ENCODE results near the gene LILRB4.
"Not testable (repeated sequence)": the region's sequence is repeated elsewhere in the genome, so short reads cannot be mapped to it uniquely, and the experiment has no call there.

The LILRB4 gene

GRCh38 chr19:54662730-54663129 lies at the start of gene LILRB4:
Gene LILRB4 (plus strand): TSS chr19:54662985. CDS start chr19:54663034, 49 bp downstream.
- Histone ChIP-seq H3K36me3 (replicated peaks) (no peaks in the 10 kb centered on the region), H3K27ac (no peak within 1 kb of the TSS), H3K27me3 (replicated peaks) (no peaks in the 10 kb centered on the region), H3K4me3 (ENCODE audit: low read depth, low read length) (no peak within 1 kb of the TSS)
- DNase-seq = no peak
- in situ Hi-C loops (cut with HindIII; ENCODE audit: low pct_ligation_motif_present, low sequenced_read_pairs) = no loop called here
- TF ChIP-seq, protein P1, sequence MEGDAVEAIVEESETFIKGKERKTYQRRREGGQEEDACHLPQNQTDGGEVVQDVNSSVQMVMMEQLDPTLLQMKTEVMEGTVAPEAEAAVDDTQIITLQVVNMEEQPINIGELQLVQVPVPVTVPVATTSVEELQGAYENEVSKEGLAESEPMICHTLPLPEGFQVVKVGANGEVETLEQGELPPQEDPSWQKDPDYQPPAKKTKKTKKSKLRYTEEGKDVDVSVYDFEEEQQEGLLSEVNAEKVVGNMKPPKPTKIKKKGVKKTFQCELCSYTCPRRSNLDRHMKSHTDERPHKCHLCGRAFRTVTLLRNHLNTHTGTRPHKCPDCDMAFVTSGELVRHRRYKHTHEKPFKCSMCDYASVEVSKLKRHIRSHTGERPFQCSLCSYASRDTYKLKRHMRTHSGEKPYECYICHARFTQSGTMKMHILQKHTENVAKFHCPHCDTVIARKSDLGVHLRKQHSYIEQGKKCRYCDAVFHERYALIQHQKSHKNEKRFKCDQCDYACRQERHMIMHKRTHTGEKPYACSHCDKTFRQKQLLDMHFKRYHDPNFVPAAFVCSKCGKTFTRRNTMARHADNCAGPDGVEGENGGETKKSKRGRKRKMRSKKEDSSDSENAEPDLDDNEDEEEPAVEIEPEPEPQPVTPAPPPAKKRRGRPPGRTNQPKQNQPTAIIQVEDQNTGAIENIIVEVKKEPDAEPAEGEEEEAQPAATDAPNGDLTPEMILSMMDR (IDR thresholded peaks at IDR 0.05; ENCODE audit: low read depth, low read length, missing control alignments) = no peak

- no peak overlapping the region for H3K27ac ChIP-seq
- no peaks in the 10 kb centered on the region for H3K27me3 ChIP-seq (replicated peaks)
- in situ Hi-C loops (cut with HindIII; ENCODE audit: low pct_ligation_motif_present, low sequenced_read_pairs) = no loop called here
- H3K36me3 ChIP-seq (replicated peaks) = no peaks in the 10 kb centered on the region
- no peak for DNase-seq
- TF ChIP-seq, protein P1 (IDR thresholded peaks at IDR 0.05; ENCODE audit: low read depth, low read length, missing control alignments) = no peak
- no peak overlapping the region for H3K4me3 ChIP-seq (ENCODE audit: low read depth, low read length)
Measured at GRCh38 chr19:54614726-54615125, 48.1 kb upstream of the LILRB4 start.

GRCh38 chr19:54616057-54616456 lies 46.7 kb upstream of the LILRB4 start:
- no peak overlapping the region for H3K27ac ChIP-seq
- DNase-seq = no peak
- H3K4me3 ChIP-seq (ENCODE audit: low read depth, low read length) = no peak overlapping the region
- H3K27me3 ChIP-seq (replicated peaks) = no peaks in the 10 kb centered on the region
- in situ Hi-C loops (cut with HindIII; ENCODE audit: low pct_ligation_motif_present, low sequenced_read_pairs) = no loop called here
- no peaks in the 10 kb centered on the region for H3K36me3 ChIP-seq (replicated peaks)
- TF ChIP-seq, protein P1 (IDR thresholded peaks at IDR 0.05; ENCODE audit: low read depth, low read length, missing control alignments) = no peak

DNA sequence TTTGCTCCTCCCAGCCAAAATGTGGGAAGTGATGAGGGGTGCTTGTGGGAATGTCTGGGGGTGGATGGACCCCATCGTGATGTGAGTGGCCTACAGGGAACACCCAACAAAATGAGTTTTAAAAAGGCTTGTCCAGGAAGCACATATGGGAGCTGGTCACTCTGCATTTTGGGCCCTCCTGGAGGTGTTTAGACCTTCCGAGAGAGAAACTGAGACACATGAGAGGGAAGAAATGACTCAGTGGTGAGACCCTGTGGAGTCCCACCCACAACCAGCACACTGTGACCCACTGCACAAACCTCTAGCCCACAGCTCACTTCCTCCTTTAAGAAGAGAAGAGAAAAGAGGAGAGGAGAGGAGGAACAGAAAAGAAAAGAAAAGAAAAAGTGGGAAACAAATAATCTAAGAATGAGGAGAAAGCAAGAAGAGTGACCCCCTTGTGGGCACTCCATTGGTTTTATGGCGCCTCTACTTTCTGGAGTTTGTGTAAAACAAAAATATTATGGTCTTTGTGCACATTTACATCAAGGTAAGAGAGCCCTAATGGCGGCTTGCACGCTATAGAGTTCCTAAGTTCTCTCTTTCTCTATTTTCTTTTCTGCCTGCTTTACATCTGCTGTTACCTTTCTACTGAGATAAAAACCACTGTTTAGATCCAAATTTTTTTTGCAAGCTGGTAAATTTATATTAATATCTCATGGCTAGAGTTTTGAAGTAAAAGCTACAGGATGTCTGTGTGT lies 45.8 kb upstream of the LILRB4 start:
- H3K4me3 ChIP-seq (ENCODE audit: low read depth, low read length) = no peak overlapping the region
- no peak overlapping the region for H3K27ac ChIP-seq
- H3K36me3 ChIP-seq (replicated peaks) = no peaks in the 10 kb centered on the region
- DNase-seq = no peak
- TF ChIP-seq, protein P1 (IDR thresholded peaks at IDR 0.05; ENCODE audit: low read depth, low read length, missing control alignments) = no peak
- H3K27me3 ChIP-seq (replicated peaks) = no peaks in the 10 kb centered on the region
- in situ Hi-C loops (cut with HindIII; ENCODE audit: low pct_ligation_motif_present, low sequenced_read_pairs) = no loop called here

GRCh38 chr19:54620464-54620863 lies 42.3 kb upstream of the LILRB4 start:
- Histone ChIP-seq H3K4me3 (ENCODE audit: low read depth, low read length) (no peak overlapping the region), H3K36me3 (replicated peaks) (no peaks in the 10 kb centered on the region), H3K27me3 (replicated peaks) (no peaks in the 10 kb centered on the region), H3K27ac (no peak overlapping the region)
- in situ Hi-C loops (cut with HindIII; ENCODE audit: low pct_ligation_motif_present, low sequenced_read_pairs) = no loop called here
- TF ChIP-seq, protein P1 (IDR thresholded peaks at IDR 0.05; ENCODE audit: low read depth, low read length, missing control alignments) = no peak
- no peak for DNase-seq

- TF ChIP-seq, protein P1 (IDR thresholded peaks at IDR 0.05; ENCODE audit: low read depth, low read length, missing control alignments) = no peak
- in situ Hi-C loops (cut with HindIII; ENCODE audit: low pct_ligation_motif_present, low sequenced_read_pairs) = no loop called here
- no peak overlapping the region for H3K27ac ChIP-seq
- DNase-seq = no peak
- H3K36me3 ChIP-seq (replicated peaks) = no peaks in the 10 kb centered on the region
- no peaks in the 10 kb centered on the region for H3K27me3 ChIP-seq (replicated peaks)
- H3K4me3 ChIP-seq (ENCODE audit: low read depth, low read length) = no peak overlapping the region
Measured at GRCh38 chr19:54622431-54622830, 40.4 kb upstream of the LILRB4 start.

- DNase-seq; H3K36me3 ChIP-seq (replicated peaks); in situ Hi-C loops (cut with HindIII; ENCODE audit: low pct_ligation_motif_present, low sequenced_read_pairs); H3K4me3 ChIP-seq (ENCODE audit: low read depth, low read length); H3K27me3 ChIP-seq (replicated peaks); H3K27ac ChIP-seq: not testable (repeated sequence)
Measured at GRCh38 chr19:54624234-54624633, 38.6 kb upstream of the LILRB4 start.

- DNase-seq; H3K36me3 ChIP-seq (replicated peaks); H3K4me3 ChIP-seq (ENCODE audit: low read depth, low read length); H3K27ac ChIP-seq; H3K27me3 ChIP-seq (replicated peaks); in situ Hi-C loops (cut with HindIII; ENCODE audit: low pct_ligation_motif_present, low sequenced_read_pairs): not testable (repeated sequence)
Measured at GRCh38 chr19:54624934-54625730, 37.7 kb upstream of the LILRB4 start.

Data from brain microvascular endothelial cell (primary cell).